DND-41 (cell line): ENCODE results near the gene RSPH4A.

Source experiments
- EZH2 ChIP-seq: IDR thresholded peaks from 3 replicates; pipeline ENCODE4 v1.6.1; 2012; ENCODE audit warnings: borderline replicate concordance, low read depth, mild to moderate bottlenecking, moderate library complexity, low read length, inconsistent platforms; ENCODE audit not compliant: severe bottlenecking
- TF ChIP-seq, protein P1 (sequence below): IDR thresholded peaks from 2 replicates; pipeline ENCODE4 v1.5.1; 2012; ENCODE audit warnings: borderline replicate concordance, low read length, moderate library complexity, mild to moderate bottlenecking; ENCODE audit not compliant: poor library complexity, severe bottlenecking; ENCODE audit errors: extremely low read depth

- TF ChIP-seq, protein P1, sequence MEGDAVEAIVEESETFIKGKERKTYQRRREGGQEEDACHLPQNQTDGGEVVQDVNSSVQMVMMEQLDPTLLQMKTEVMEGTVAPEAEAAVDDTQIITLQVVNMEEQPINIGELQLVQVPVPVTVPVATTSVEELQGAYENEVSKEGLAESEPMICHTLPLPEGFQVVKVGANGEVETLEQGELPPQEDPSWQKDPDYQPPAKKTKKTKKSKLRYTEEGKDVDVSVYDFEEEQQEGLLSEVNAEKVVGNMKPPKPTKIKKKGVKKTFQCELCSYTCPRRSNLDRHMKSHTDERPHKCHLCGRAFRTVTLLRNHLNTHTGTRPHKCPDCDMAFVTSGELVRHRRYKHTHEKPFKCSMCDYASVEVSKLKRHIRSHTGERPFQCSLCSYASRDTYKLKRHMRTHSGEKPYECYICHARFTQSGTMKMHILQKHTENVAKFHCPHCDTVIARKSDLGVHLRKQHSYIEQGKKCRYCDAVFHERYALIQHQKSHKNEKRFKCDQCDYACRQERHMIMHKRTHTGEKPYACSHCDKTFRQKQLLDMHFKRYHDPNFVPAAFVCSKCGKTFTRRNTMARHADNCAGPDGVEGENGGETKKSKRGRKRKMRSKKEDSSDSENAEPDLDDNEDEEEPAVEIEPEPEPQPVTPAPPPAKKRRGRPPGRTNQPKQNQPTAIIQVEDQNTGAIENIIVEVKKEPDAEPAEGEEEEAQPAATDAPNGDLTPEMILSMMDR = no peak
- TF ChIP-seq EZH2 = no peak
These were observed 37.1 kb upstream of the RSPH4A start for GRCh38 chr6:116579143-116579542.
